Measurements from ENCODE around the gene VPS52. TPM values are rescaled to one million over a fixed set of nuclear protein-coding genes. Genes with fewer than 3 reads are reported as not detected.

The VPS52 gene
- total RNA-seq, 1 experiment from 2014 or later = 58.2 TPM

GRCh38 chr6:33236328-33236727 is 35.3 kb downstream of the VPS52 start:
- Histone ChIP-seq H3K9me2 (ENCODE audit: insufficient read depth) (no peaks in the 10 kb centered on the region), H3K9ac (ENCODE audit: low read length) (no peak overlapping the region), H3K4me1 (ENCODE audit: control insufficient read depth in 1 of 2, insufficient read depth in 2 of 2, low read length in 2 of 2) (no peaks in the 10 kb centered on the region), H4K20me1 (ENCODE audit: insufficient read depth) (no peaks in the 10 kb centered on the region), H3K4me2 (ENCODE audit: low read length) (no peak overlapping the region), H3K36me3 (ENCODE audit: control insufficient read depth in 1 of 2, insufficient read depth in 2 of 2, low read length in 2 of 2) (no peaks in the 10 kb centered on the region), H3K27ac (ENCODE audit: low read depth, low read length) (no peak overlapping the region), H2AFZ (ENCODE audit: low read depth, low read length, poor library complexity, severe bottlenecking) (no peak overlapping the region), H3K4me3 (replicated peaks in 1 of 2; ENCODE audit: low read depth in 1 of 2, low read length in 2 of 2) (no peak overlapping the region), H3K79me2 (ENCODE audit: insufficient read depth, low read length) (no peaks in the 10 kb centered on the region), H3K27me3 (ENCODE audit: insufficient read depth, low read length) (no peaks in the 10 kb centered on the region; the same call in 1 of the 2 replicates), H3K9me3 (ENCODE audit: control insufficient read depth in 1 of 2, insufficient read depth in 1 of 2, low read depth in 1 of 2, low read length in 2 of 2) (no peaks in the 10 kb centered on the region)
- ATAC-seq = no peak
- ChIA-PET POLR2A (interaction anchor here (0.7 kb wide), 1 partner anchor 104 kb away, joined by 3 read pairs; no protein-coding TSS in a partner anchor), CTCF (interaction anchor here (0.8 kb wide), 1 partner anchor 12 kb away, joined by 3 read pairs; no protein-coding TSS in a partner anchor), RAD21 (ENCODE audit: low non-redundant PET in 1 of 2, low total read pairs in 2 of 2, uncharacterized antibody in 2 of 2, unreplicated experiment in 2 of 2) (no interaction called here)
- TF ChIP-seq JUND (IDR thresholded peaks at IDR 0.05) (no peak), EGR1 (IDR thresholded peaks at IDR 0.05; ENCODE audit: low read depth) (no peak), SRF (IDR thresholded peaks at IDR 0.05; ENCODE audit: low read depth) (no peak), SIN3A (IDR thresholded peaks at IDR 0.05; ENCODE audit: low read depth) (no peak), POLR2AphosphoS5 (IDR thresholded peaks at IDR 0.05; ENCODE audit: low read depth, low read length) (no peak), MAX (IDR thresholded peaks at IDR 0.05) (no peak), ATF3 (IDR thresholded peaks at IDR 0.05) (no peak)
- no peak for DNase-seq (ENCODE audit: low read depth, low spot score)
- intact Hi-C loops (cut with micrococcal nuclease) = no loop called here
- BruUV-seq (replicated peaks) = no TSS peak

GRCh38 chr6:33235221-33235634 is 36.4 kb downstream of the VPS52 start:
- Histone ChIP-seq H3K9me3 (ENCODE audit: control insufficient read depth in 1 of 2, insufficient read depth in 1 of 2, low read depth in 1 of 2, low read length in 2 of 2) (no peaks in the 10 kb centered on the region), H3K4me3 (replicated peaks in 1 of 2; ENCODE audit: low read depth in 1 of 2, low read length in 2 of 2) (no peak overlapping the region), H3K4me1 (ENCODE audit: control insufficient read depth in 1 of 2, insufficient read depth in 2 of 2, low read length in 2 of 2) (no peaks in the 10 kb centered on the region), H3K9me2 (ENCODE audit: insufficient read depth) (no peaks in the 10 kb centered on the region), H4K20me1 (ENCODE audit: insufficient read depth) (no peaks in the 10 kb centered on the region), H3K36me3 (ENCODE audit: control insufficient read depth in 1 of 2, insufficient read depth in 2 of 2, low read length in 2 of 2) (no peaks in the 10 kb centered on the region), H3K27ac (ENCODE audit: low read depth, low read length) (no peak overlapping the region), H3K79me2 (ENCODE audit: insufficient read depth, low read length) (no peaks in the 10 kb centered on the region), H2AFZ (ENCODE audit: low read depth, low read length, poor library complexity, severe bottlenecking) (no peak overlapping the region), H3K9ac (ENCODE audit: low read length) (no peak overlapping the region), H3K27me3 (ENCODE audit: insufficient read depth, low read length) (no peaks in the 10 kb centered on the region; the same call in 1 of the 2 replicates), H3K4me2 (ENCODE audit: low read length) (no peak overlapping the region)
- POLR2A ChIA-PET = no interaction called here
- DNase-seq (ENCODE audit: low read depth, low spot score) (no peak), ATAC-seq (no peak)
- intact Hi-C loops (cut with micrococcal nuclease) = no loop called here
- no TSS peak for BruUV-seq (replicated peaks)
- RAD21 ChIA-PET (ENCODE audit: low non-redundant PET in 1 of 2, low total read pairs in 2 of 2, uncharacterized antibody in 2 of 2, unreplicated experiment in 2 of 2) = no interaction called here
- CTCF ChIA-PET = interaction anchor here (1.7 kb wide), 1 partner anchor 13 kb away, joined by 5 read pairs; no protein-coding TSS in a partner anchor
- TF ChIP-seq TCF7L2 (IDR thresholded peaks at IDR 0.05; ENCODE audit: borderline replicate concordance, extremely low read depth, insufficient read depth, insufficient read length) (no peak), SP1 (IDR thresholded peaks at IDR 0.05; ENCODE audit: low read depth) (no peak), ZNF274 (IDR thresholded peaks at IDR 0.05; ENCODE audit: low read depth, low read length) (no peak), YY1 (IDR thresholded peaks at IDR 0.05; ENCODE audit: extremely low read depth, insufficient replicate concordance, low read depth, low read length) (no peak), JUND (IDR thresholded peaks at IDR 0.05) (no peak), CTCF (IDR thresholded peaks at IDR 0.05 in 2 of 3, conservative IDR thresholded peaks at IDR 0.05 in 1 of 3; ENCODE audit: borderline replicate concordance in 1 of 3, insufficient read depth in 1 of 3, low read depth in 2 of 3, low read length in 2 of 3) (no peak), SIN3A (IDR thresholded peaks at IDR 0.05; ENCODE audit: low read depth) (no peak), EGR1 (IDR thresholded peaks at IDR 0.05; ENCODE audit: low read depth) (no peak), SRF (IDR thresholded peaks at IDR 0.05; ENCODE audit: low read depth) (no peak), CBX3 (IDR thresholded peaks at IDR 0.05; ENCODE audit: low read depth) (no peak), RAD21 (IDR thresholded peaks at IDR 0.05; ENCODE audit: low read depth) (no peak), ZFX (IDR thresholded peaks at IDR 0.05) (no peak), REST (IDR thresholded peaks at IDR 0.05; ENCODE audit: low read depth) (no peak)

Data from HCT116 (cell line).